ENCODE measurements around the gene NR1D1. TPM values are rescaled to one million over a fixed set of nuclear protein-coding genes. Genes with fewer than 3 reads are reported as not detected.

NR1D1 gene
- total and polyA plus RNA-seq, 2 of the 8 experiments (the other 6 are each of a cell fraction or from before 2014, with no cell fraction given), result 1.5 to 4.6 TPM

- Histone ChIP-seq H3K79me2 (ENCODE audit: control insufficient read depth in 1 of 2, insufficient read depth in 2 of 2, low read length in 2 of 2) (no peaks in the 10 kb centered on the region; a peak in 1 of 4 replicates), H3K4me2 (ENCODE audit: insufficient read depth in 1 of 2, low read depth in 2 of 2, low read length in 2 of 2) (no peak overlapping the region), H3K9me3 (ENCODE audit: insufficient read depth in 2 of 2, low read depth in 1 of 2, low read length in 1 of 2) (no peaks in the 10 kb centered on the region), H3K9ac (replicated peaks in 1 of 4; ENCODE audit: extremely low read depth in 1 of 4, low read depth in 3 of 4, low read length in 3 of 4) (no peak overlapping the region), H3K79me1 (ENCODE audit: low read depth, low read length) (peaks cover 4% of the 10 kb centered on the region; the same call in 1 of the 2 replicates), H3K23ac (ENCODE audit: insufficient read length) (no peak overlapping the region), H2AK5ac (ENCODE audit: low read depth, low read length) (no peak overlapping the region), H2BK20ac (ENCODE audit: low read length) (no peak overlapping the region), H3K4ac (replicated peaks; ENCODE audit: insufficient read length, low read depth, low read length) (no peak overlapping the region), H3K4me1 (replicated peaks in 1 of 4; ENCODE audit: control insufficient read depth in 3 of 4, insufficient read depth in 4 of 4, low read length in 3 of 4) (peaks cover 7 to 33% (median 10%) of the 10 kb centered on the region in 4 experiments), H2BK12ac (ENCODE audit: low read depth, low read length) (no peak overlapping the region), H2BK120ac (replicated peaks; ENCODE audit: low read depth, low read length) (no peak overlapping the region), H3K23me2 (ENCODE audit: low read depth, low read length) (0 out of 2 replicates have a peak, but pooled peaks cover under 1% of the 10 kb centered on the region), H2BK15ac (ENCODE audit: low read length) (no peak overlapping the region), H3K27me3 (replicated peaks in 1 of 4; ENCODE audit: control insufficient read depth in 3 of 4, extremely low read depth in 1 of 4, insufficient read depth in 3 of 4, low read length in 3 of 4) (peaks cover 0 to 10% (median 3%) of the 10 kb centered on the region in 4 experiments; a peak in 2 of 7 replicates), H3K4me3 (ENCODE audit: extremely low read depth in 1 of 4, insufficient read depth in 2 of 4, low read depth in 3 of 4, low read length in 4 of 4) (no peak overlapping the region), H3K14ac (ENCODE audit: insufficient read length) (no peak overlapping the region), H4K5ac (ENCODE audit: insufficient read length, low read depth, low read length) (no peak overlapping the region), H3K56ac (replicated peaks; ENCODE audit: insufficient read length, low read depth, low read length) (no peak overlapping the region), H4K91ac (replicated peaks; ENCODE audit: insufficient read length, low read length) (no peak overlapping the region), H2AFZ (ENCODE audit: low read length) (no peak overlapping the region), H2BK5ac (ENCODE audit: low read depth, low read length) (no peak overlapping the region), H3K27ac (ENCODE audit: low read depth, low read length) (no peak overlapping the region; the same call in 1 of the 2 replicates), H4K20me1 (replicated peaks in 1 of 2; ENCODE audit: control insufficient read depth in 1 of 2, insufficient read depth in 2 of 2, low read length in 2 of 2) (peaks cover 0 to 1% of the 10 kb centered on the region in 2 experiments), H3K36me3 (ENCODE audit: control insufficient read depth in 2 of 4, insufficient read depth in 4 of 4, low read length in 3 of 4) (peaks cover 0 to 27% (median 14%) of the 10 kb centered on the region in 4 experiments; a peak in 5 of 8 replicates), H4K8ac (ENCODE audit: extremely low read depth, insufficient read depth, low read length) (no peak overlapping the region; the same call in 1 of the 2 replicates), H3K18ac (ENCODE audit: extremely low read depth, low read length) (no peak overlapping the region)
- ChIA-PET POLR2A (ENCODE audit: partially characterized antibody) (interaction anchor here (1.0 to 20.8 kb wide), 7 partner anchors 8 to 31 kb away, joined by 3 to 399 read pairs (median 5); partner anchors contain the start of genes MSL1 and THRA), CTCF (ENCODE audit: partially characterized antibody) (interaction anchor here (0.6 to 8.5 kb wide), 9 partner anchors 7 to 199 kb away, joined by 3 to 85 read pairs (median 6); partner anchors contain the start of gene CSF3)
- TF ChIP-seq SP1 (IDR thresholded peaks at IDR 0.05; ENCODE audit: low read depth, low read length) (no peak), CBX8 (IDR thresholded peaks at IDR 0.05; ENCODE audit: borderline replicate concordance, low read depth, low read length) (no peak), EP300 (IDR thresholded peaks at IDR 0.05; ENCODE audit: borderline replicate concordance in 1 of 2, low read depth in 2 of 2, low read length in 2 of 2) (no peak), SRF (IDR thresholded peaks at IDR 0.05; ENCODE audit: low read depth, low read length) (no peak), SP4 (IDR thresholded peaks at IDR 0.05; ENCODE audit: low read length) (no peak), CHD2 (IDR thresholded peaks at IDR 0.05; ENCODE audit: low read length) (no peak), ASH2L (IDR thresholded peaks at IDR 0.05; ENCODE audit: low read length) (no peak), CREB1 (IDR thresholded peaks at IDR 0.05) (no peak), JUND (IDR thresholded peaks at IDR 0.05; ENCODE audit: low read length) (no peak), TAF1 (IDR thresholded peaks at IDR 0.05; ENCODE audit: low read depth, low read length) (no peak), BCL11A (IDR thresholded peaks at IDR 0.05; ENCODE audit: low read depth in 2 of 2, low read length in 2 of 2) (no peak)
- TF ChIP-seq, protein P1, sequence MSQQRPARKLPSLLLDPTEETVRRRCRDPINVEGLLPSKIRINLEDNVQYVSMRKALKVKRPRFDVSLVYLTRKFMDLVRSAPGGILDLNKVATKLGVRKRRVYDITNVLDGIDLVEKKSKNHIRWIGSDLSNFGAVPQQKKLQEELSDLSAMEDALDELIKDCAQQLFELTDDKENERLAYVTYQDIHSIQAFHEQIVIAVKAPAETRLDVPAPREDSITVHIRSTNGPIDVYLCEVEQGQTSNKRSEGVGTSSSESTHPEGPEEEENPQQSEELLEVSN (IDR thresholded peaks at IDR 0.05), result no peak
- FAIRE-seq (no peak), DNase-seq (ENCODE audit: low read depth in 1 of 2, low spot score in 2 of 2) (no peak)
- 93% methylated on average over 16 of the region's 16 CpGs; no CpG with 5 or more reads in 1 of the 2 experiments for WGBS, 2 experiments (ENCODE audit: extremely low coverage in 1 of 2, insufficient coverage in 1 of 2, insufficient read length in 1 of 2, insufficient replicate concordance in 2 of 2, low coverage in 1 of 2, low lambda C conversion rate in 2 of 2, missing lambda C conversion rate in 1 of 2)
These were observed 6.7 kb downstream of the NR1D1 start for GRCh38 chr17:40093580-40094201.

Measured in H1 (cell line).